Measurements from ENCODE around the gene FAM184A.

FAM184A gene

GRCh38 chr6:119071576-119071975, 6.9 kb downstream of the FAM184A start:
- ChIA-PET CTCF (no interaction called here), POLR2A (no interaction called here)
- DNase-seq (ENCODE audit: extremely low spot score) = no peak
- TF ChIP-seq FOXM1 (IDR thresholded peaks at IDR 0.05; ENCODE audit: borderline replicate concordance) (no peak), HDGF (IDR thresholded peaks at IDR 0.05; ENCODE audit: borderline replicate concordance) (no peak), ELF4 (IDR thresholded peaks at IDR 0.05) (no peak), BHLHE40 (IDR thresholded peaks at IDR 0.05; ENCODE audit: borderline replicate concordance) (no peak), SP1 (IDR thresholded peaks at IDR 0.05) (no peak), NFRKB (IDR thresholded peaks at IDR 0.05) (no peak), FOXK2 (IDR thresholded peaks at IDR 0.05) (no peak), ARNT (IDR thresholded peaks at IDR 0.05) (no peak), TARDBP (IDR thresholded peaks at IDR 0.05) (no peak), SUZ12 (IDR thresholded peaks at IDR 0.05) (no peak), L3MBTL2 (conservative IDR thresholded peaks at IDR 0.05) (no peak), ZNF384 (IDR thresholded peaks at IDR 0.05) (no peak), CTBP1 (IDR thresholded peaks at IDR 0.05; ENCODE audit: borderline replicate concordance) (no peak), LEF1 (IDR thresholded peaks at IDR 0.05; ENCODE audit: borderline replicate concordance) (no peak)
- TF ChIP-seq, protein P1, sequence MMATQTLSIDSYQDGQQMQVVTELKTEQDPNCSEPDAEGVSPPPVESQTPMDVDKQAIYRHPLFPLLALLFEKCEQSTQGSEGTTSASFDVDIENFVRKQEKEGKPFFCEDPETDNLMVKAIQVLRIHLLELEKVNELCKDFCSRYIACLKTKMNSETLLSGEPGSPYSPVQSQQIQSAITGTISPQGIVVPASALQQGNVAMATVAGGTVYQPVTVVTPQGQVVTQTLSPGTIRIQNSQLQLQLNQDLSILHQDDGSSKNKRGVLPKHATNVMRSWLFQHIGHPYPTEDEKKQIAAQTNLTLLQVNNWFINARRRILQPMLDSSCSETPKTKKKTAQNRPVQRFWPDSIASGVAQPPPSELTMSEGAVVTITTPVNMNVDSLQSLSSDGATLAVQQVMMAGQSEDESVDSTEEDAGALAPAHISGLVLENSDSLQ (IDR thresholded peaks at IDR 0.05) = no peak

GRCh38 chr6:119067091-119067490, 11.4 kb downstream of the FAM184A start:
- no peak for DNase-seq (ENCODE audit: extremely low spot score)
- CTCF ChIA-PET = no interaction called here
- TF ChIP-seq CTBP1 (IDR thresholded peaks at IDR 0.05; ENCODE audit: borderline replicate concordance) (no peak), ZNF384 (IDR thresholded peaks at IDR 0.05) (no peak), HDGF (IDR thresholded peaks at IDR 0.05; ENCODE audit: borderline replicate concordance) (no peak), LEF1 (IDR thresholded peaks at IDR 0.05; ENCODE audit: borderline replicate concordance) (no peak), FOXM1 (IDR thresholded peaks at IDR 0.05; ENCODE audit: borderline replicate concordance) (no peak), SUZ12 (IDR thresholded peaks at IDR 0.05) (no peak), L3MBTL2 (conservative IDR thresholded peaks at IDR 0.05) (no peak), SP1 (IDR thresholded peaks at IDR 0.05) (no peak), FOXK2 (IDR thresholded peaks at IDR 0.05) (no peak), ELF4 (IDR thresholded peaks at IDR 0.05) (no peak), ARNT (IDR thresholded peaks at IDR 0.05) (no peak), NFRKB (IDR thresholded peaks at IDR 0.05) (no peak), FOXA1 (IDR thresholded peaks at IDR 0.05) (no peak), BHLHE40 (IDR thresholded peaks at IDR 0.05; ENCODE audit: borderline replicate concordance) (no peak), TARDBP (IDR thresholded peaks at IDR 0.05) (no peak)
- TF ChIP-seq, protein P1 (IDR thresholded peaks at IDR 0.05) = no peak
- POLR2A ChIA-PET = interaction anchor here (1.4 kb wide), 1 partner anchor 11 kb away, joined by 7 read pairs; the partner anchor contains the start of gene FAM184A

GRCh38 chr6:119066517-119066916, 11.9 kb downstream of the FAM184A start:
- TF ChIP-seq, protein P1 (IDR thresholded peaks at IDR 0.05) = no peak
- TF ChIP-seq ARNT (IDR thresholded peaks at IDR 0.05) = no peak
- ChIA-PET POLR2A (interaction anchor here (1.4 kb wide), 1 partner anchor 11 kb away, joined by 5 read pairs; the partner anchor contains the start of gene FAM184A), CTCF (no interaction called here)
- no peak for DNase-seq (ENCODE audit: extremely low spot score)

DNA sequence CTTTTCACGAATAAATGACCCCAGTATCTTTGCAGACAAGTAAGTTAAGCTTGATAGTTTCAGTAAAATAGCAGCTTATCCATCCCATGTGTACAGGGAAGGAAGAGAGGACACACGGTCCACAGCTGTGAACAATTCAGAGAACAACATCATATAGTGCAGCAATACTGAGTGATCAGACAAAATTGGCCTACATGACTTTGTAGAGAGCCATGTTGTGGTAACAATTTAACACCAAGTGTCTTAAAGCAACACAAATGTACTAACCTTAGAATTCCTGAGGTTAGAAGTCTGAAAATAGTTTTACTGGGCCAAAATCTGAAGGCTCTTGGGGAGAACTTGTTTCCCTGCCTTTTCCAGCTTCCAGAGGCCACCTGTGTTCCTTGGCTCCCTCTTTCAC, 12.5 kb downstream of the FAM184A start:
- TF ChIP-seq BHLHE40 (IDR thresholded peaks at IDR 0.05; ENCODE audit: borderline replicate concordance) (no peak), SUZ12 (IDR thresholded peaks at IDR 0.05) (no peak), FOXM1 (IDR thresholded peaks at IDR 0.05; ENCODE audit: borderline replicate concordance) (no peak), SP1 (IDR thresholded peaks at IDR 0.05) (no peak)
- DNase-seq (ENCODE audit: extremely low spot score) = no peak

DNA sequence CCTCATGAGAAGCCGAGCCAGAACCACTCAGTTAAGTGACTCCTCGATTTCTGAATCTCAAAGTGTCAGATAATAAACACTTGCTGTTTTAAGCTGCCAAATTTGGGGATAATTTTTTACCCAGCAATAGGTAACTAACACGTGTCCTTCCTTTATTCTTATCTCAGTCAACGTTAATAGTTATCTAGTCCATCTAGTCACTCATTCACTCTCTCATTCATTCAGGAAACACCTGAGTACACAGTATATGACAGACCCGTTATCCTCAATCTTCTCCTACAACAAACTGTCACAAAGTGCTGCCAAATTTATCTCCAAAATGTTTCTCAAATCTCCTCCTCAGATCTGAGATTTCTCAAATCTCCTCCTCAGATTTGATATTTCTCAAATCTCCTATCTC, 13.1 kb downstream of the FAM184A start:
- CTCF ChIA-PET = no interaction called here
- no peak for DNase-seq (ENCODE audit: extremely low spot score)
- TF ChIP-seq BHLHE40 (IDR thresholded peaks at IDR 0.05; ENCODE audit: borderline replicate concordance) (no peak), FOXK2 (IDR thresholded peaks at IDR 0.05) (no peak), ZNF384 (IDR thresholded peaks at IDR 0.05) (no peak), SUZ12 (IDR thresholded peaks at IDR 0.05) (no peak), FOXA1 (IDR thresholded peaks at IDR 0.05) (no peak), ELF4 (IDR thresholded peaks at IDR 0.05) (no peak), ARNT (IDR thresholded peaks at IDR 0.05) (no peak), TARDBP (IDR thresholded peaks at IDR 0.05) (no peak), SP1 (IDR thresholded peaks at IDR 0.05) (no peak), HDGF (IDR thresholded peaks at IDR 0.05; ENCODE audit: borderline replicate concordance) (no peak), L3MBTL2 (conservative IDR thresholded peaks at IDR 0.05) (no peak), CTBP1 (IDR thresholded peaks at IDR 0.05; ENCODE audit: borderline replicate concordance) (no peak), FOXM1 (IDR thresholded peaks at IDR 0.05; ENCODE audit: borderline replicate concordance) (no peak)
- TF ChIP-seq, protein P1 (IDR thresholded peaks at IDR 0.05) = no peak
- POLR2A ChIA-PET = interaction anchor here (1.4 kb wide), 1 partner anchor 13 kb away, joined by 5 read pairs; the partner anchor contains the start of gene FAM184A

More for the DNA sequence above, 12.5 kb downstream of the FAM184A start:
- ChIA-PET POLR2A (interaction anchor here (1.4 kb wide), 1 partner anchor 12 kb away, joined by 5 read pairs; the partner anchor contains the start of gene FAM184A), CTCF (no interaction called here)

GRCh38 chr6:119063491-119063890, 15.0 kb downstream of the FAM184A start:
- DNase-seq (ENCODE audit: extremely low spot score) = no peak
- CTCF ChIA-PET = interaction anchor here (0.9 kb wide), 1 partner anchor 14 kb away, joined by 3 read pairs; no protein-coding TSS in a partner anchor
- POLR2A ChIA-PET = no interaction called here
- no peak for TF ChIP-seq SUZ12 (IDR thresholded peaks at IDR 0.05)
- TF ChIP-seq NFRKB (IDR thresholded peaks at IDR 0.05) = no peak
- no peak for TF ChIP-seq HDGF (IDR thresholded peaks at IDR 0.05; ENCODE audit: borderline replicate concordance)
- no peak for TF ChIP-seq ELF4 (IDR thresholded peaks at IDR 0.05)
- TF ChIP-seq CTBP1 (IDR thresholded peaks at IDR 0.05; ENCODE audit: borderline replicate concordance) = no peak
- no peak for TF ChIP-seq FOXK2 (IDR thresholded peaks at IDR 0.05)
- no peak for TF ChIP-seq ZNF384 (IDR thresholded peaks at IDR 0.05)
- no peak for TF ChIP-seq LEF1 (IDR thresholded peaks at IDR 0.05; ENCODE audit: borderline replicate concordance)
- no peak for TF ChIP-seq FOXA1 (IDR thresholded peaks at IDR 0.05)
- TF ChIP-seq, protein P1 (IDR thresholded peaks at IDR 0.05) = no peak
- no peak for TF ChIP-seq BHLHE40 (IDR thresholded peaks at IDR 0.05; ENCODE audit: borderline replicate concordance)
- no peak for TF ChIP-seq L3MBTL2 (conservative IDR thresholded peaks at IDR 0.05)
- TF ChIP-seq SP1 (IDR thresholded peaks at IDR 0.05) = no peak
- no peak for TF ChIP-seq TARDBP (IDR thresholded peaks at IDR 0.05)
- TF ChIP-seq ARNT (IDR thresholded peaks at IDR 0.05) = no peak
- no peak for TF ChIP-seq FOXM1 (IDR thresholded peaks at IDR 0.05; ENCODE audit: borderline replicate concordance)

Measured in HEK293T (cell line).